Uterine smooth muscle cell (primary cell): ENCODE measurements around the gene CLCC1. TPM values are rescaled to one million over a fixed set of nuclear protein-coding genes. Genes with fewer than 3 reads are reported as not detected.

Experiments
- total RNA-seq: library from RNA; depleted of rRNA; stranded (reverse); fragments of >200 nt; gene quantifications from 2 replicates; pipeline ENCODE4 v1.2.3, GENCODE V29; 2014

The CLCC1 gene
- total RNA-seq = 53.2 and 53.7 TPM in 2 replicates

GRCh38 chr1:108963052-108963686 lies at the start of gene CLCC1:
TSS of gene CLCC1 (minus strand) at chr1:108963484. CDS start at chr1:108950437, 13,047 bp downstream.

Other genes starting within 250 kb of the CLCC1 start
- gene STXBP3, start 216.8 kb downstream of the CLCC1 start, total RNA-seq = 59.9 and 89.6 TPM in 2 replicates
- gene AKNAD1, start 106.4 kb downstream of the CLCC1 start, total RNA-seq = not detected in 2 replicates
- 32.0 and 73.8 TPM in 2 replicates for gene GPSM2, start 86.5 kb downstream of the CLCC1 start, total RNA-seq
- gene WDR47, start 78.6 kb upstream of the CLCC1 start, total RNA-seq = 18.8 and 19.6 TPM in 2 replicates
- gene TAF13, start 112.5 kb upstream of the CLCC1 start, total RNA-seq = 118 and 137 TPM in 2 replicates
- gene TMEM167B, start 127.3 kb upstream of the CLCC1 start, total RNA-seq = 24.0 and 33.6 TPM in 2 replicates
- gene ELAPOR1, start 150.6 kb upstream of the CLCC1 start, total RNA-seq = 0.44 and 0.50 TPM in 2 replicates